Omental fat pad (tissue), 4 donors: ENCODE results near the gene PLXNB1. TPM values are rescaled to one million over a fixed set of nuclear protein-coding genes. Genes with fewer than 3 reads are reported as not detected.

ENCODE experiments used
- ATAC-seq: fragments of 150-250 bp; one replicate; pipeline ENCODE4 v1.9.1; 2016; ENCODE audit warnings: mild to moderate bottlenecking, moderate library complexity; ENCODE audit not compliant: low FRiP score
- DNase-seq: peaks from one replicate; pipeline ENCODE4 v3.0.0-alpha.2; 2019; ENCODE audit warnings: low spot score
- CTCF ChIP-seq, 3 donors: fragments of 450-650 bp; IDR thresholded peaks; one replicate each; pipeline ENCODE4 v1.5.1; 2016 to 2017; ENCODE audit warnings: antibody characterized with exemption in 3 of 3, mild to moderate bottlenecking in 3 of 3, moderate library complexity in 2 of 3
- total RNA-seq, 4 donors: library from RNA; depleted of rRNA; stranded (reverse); fragments of >200 nt; gene quantifications; one replicate each; pipeline ENCODE4 v1.1.0, GENCODE V29; 2016

PLXNB1 gene
- total RNA-seq, 4 donors from 2014 or later: 66.7 to 91.3 (median 77.1) TPM

DNA sequence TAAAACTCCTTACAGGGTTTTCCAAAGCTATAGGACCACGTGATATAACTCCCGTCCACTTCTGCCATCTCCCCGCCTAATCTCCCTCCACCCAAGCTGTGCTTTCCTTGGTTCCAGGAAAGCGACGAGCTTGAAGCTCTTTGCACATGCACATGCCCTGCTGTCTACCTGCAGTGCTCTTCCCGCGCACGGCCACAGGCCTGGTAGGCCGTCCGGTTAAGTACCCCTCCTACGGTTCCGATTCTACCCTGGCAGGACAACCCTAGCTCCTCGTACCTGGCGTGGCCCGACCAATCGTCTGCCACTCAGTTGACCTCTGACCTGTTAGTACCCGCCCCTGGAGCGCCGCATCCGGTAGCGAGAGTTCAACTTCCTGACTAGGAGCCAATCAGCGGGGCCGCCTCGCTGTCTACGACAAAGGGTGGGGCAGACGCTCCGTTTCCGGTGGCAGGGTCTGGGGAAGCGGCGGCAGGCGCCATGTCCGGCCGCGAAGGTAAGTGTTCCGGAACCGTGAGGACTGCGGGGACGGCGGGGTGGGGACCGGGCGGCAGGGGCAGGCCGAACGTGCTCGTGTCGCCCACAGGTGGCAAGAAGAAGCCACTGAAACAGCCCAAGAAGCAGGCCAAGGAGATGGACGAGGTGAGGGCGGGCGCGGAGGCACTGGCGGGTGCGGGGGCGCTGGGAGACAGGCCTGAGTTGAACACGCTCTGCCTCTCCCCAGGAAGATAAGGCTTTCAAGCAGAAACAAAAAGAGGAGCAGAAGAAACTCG is 10.1 kb upstream of the PLXNB1 start, which contains the start of the genes CCDC51 and TMA7:
Gene CCDC51, minus strand, starts transcription at position 300 of the 770 bp plus-strand sequence. CDS start 4,991 bp downstream, outside the sequence.
Gene TMA7, plus strand, starts transcription at position 438 of the 770 bp plus-strand sequence. Its CDS starts 40 bp downstream, at position 478.
- no peak for TF ChIP-seq CTCF (IDR thresholded peaks at IDR 0.05)

DNA sequence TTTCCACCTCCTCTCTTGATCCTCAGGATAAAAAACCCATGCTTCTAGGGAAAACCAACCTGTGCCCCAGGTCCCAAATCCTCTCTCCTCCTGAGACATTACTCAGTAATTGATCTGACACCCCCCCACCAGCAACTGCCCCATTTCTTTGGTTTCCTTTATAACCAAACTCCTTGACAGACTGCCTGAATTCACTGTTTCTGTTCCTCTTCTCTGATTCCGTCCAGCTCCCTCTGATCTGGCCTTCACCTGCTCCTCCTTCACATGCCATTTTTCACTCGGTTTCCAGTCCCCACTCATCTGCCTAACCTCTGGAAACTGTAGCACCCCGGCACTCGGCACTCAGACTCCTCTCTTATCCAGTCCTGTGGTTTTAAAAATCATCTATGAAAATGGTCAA is 7.9 kb upstream of the PLXNB1 start:
- ATAC-seq (no peak), DNase-seq (no peak)
- TF ChIP-seq CTCF (IDR thresholded peaks at IDR 0.05): no peak

More for the DNA sequence above, 10.1 kb upstream of the PLXNB1 start, which contains the start of the genes CCDC51 and TMA7:
- ATAC-seq (peak; percentile 97), DNase-seq (peak; percentile 97)

GRCh38 chr3:48436855-48437254 is 7.0 kb upstream of the PLXNB1 start:
- DNase-seq (no peak), ATAC-seq (no peak)
- no peak for TF ChIP-seq CTCF (IDR thresholded peaks at IDR 0.05)

DNA sequence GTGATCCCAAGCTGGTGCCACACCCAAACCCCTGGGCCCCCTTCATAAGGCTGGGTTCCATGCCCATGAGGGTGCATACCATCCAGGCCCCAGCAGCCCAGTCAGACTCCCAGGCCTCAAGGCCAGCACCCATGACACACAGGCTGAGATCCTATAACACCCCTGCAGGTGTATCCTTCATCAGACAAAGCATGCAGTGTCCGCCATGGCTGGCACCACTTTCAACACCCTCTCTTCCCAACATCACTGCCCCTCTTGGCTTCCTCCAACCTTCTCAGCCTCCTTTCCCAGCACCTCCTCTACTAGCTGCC is 6.5 kb upstream of the PLXNB1 start:
- ATAC-seq (no peak), DNase-seq (no peak)
- no peak for TF ChIP-seq CTCF (IDR thresholded peaks at IDR 0.05)

- ATAC-seq (peak; percentile 28), DNase-seq (peak; percentile 76)
- peak in 2 of 3 donors; percentile 77 to 96 for TF ChIP-seq CTCF (IDR thresholded peaks at IDR 0.05)
Observed at GRCh38 chr3:48435774-48436476, 6.0 kb upstream of the PLXNB1 start.

- TF ChIP-seq CTCF (IDR thresholded peaks at IDR 0.05): no peak
- ATAC-seq (no peak), DNase-seq (no peak)
Observed at GRCh38 chr3:48435223-48435595, 5.3 kb upstream of the PLXNB1 start.
